ENCODE data around the gene RAB1B. TPM values are rescaled to one million over a fixed set of nuclear protein-coding genes. Genes with fewer than 3 reads are reported as not detected.

Gene RAB1B
- total and polyA plus RNA-seq, 10 of the 15 experiments (the other 5 are each of a cell fraction or from before 2014, with no cell fraction given): 10.4 to 193 (median 96.9) TPM

DNA sequence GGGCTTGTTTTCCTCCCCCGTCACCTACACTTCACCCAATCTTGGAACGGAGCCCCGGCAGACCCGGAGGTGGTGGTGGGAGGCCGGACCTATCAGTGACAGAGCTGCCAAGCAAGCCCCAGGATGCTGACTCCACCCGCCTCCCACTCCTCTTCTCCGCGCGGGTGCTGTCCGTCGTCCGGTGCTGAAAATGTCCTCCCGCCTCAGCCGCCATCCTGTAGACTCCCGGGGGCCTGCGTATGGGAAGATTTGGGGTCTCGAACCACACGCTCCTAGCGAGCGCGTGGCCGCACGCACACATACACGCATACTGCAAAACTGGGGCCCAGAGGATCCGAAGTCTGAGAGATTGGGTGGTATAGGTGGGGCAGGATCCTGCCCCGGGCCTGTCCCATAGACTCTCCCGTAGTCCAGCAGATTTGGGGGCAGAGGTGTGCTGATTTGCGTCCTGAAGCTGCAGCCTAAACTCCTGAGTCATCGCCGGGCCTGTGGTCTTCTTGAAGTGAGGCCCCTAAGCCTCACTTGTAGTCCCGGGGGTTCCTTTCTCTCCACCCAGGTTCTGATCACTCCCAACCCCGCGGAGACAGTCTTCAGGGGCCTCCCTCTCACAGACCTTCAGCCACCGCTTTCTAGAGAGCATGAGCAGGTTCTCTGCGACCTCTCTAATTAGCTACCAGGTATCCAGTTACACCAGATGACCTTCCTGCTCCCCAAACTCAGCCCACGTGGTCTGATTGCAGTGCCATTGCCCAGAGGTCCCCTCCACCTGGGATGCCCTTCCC is 21.3 kb downstream of the RAB1B start (continued):
- TF ChIP-seq, protein P1, sequence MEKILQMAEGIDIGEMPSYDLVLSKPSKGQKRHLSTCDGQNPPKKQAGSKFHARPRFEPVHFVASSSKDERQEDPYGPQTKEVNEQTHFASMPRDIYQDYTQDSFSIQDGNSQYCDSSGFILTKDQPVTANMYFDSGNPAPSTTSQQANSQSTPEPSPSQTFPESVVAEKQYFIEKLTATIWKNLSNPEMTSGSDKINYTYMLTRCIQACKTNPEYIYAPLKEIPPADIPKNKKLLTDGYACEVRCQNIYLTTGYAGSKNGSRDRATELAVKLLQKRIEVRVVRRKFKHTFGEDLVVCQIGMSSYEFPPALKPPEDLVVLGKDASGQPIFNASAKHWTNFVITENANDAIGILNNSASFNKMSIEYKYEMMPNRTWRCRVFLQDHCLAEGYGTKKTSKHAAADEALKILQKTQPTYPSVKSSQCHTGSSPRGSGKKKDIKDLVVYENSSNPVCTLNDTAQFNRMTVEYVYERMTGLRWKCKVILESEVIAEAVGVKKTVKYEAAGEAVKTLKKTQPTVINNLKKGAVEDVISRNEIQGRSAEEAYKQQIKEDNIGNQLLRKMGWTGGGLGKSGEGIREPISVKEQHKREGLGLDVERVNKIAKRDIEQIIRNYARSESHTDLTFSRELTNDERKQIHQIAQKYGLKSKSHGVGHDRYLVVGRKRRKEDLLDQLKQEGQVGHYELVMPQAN (conservative IDR thresholded peaks at IDR 0.05): peak; percentile 97
- TF ChIP-seq, protein P2, sequence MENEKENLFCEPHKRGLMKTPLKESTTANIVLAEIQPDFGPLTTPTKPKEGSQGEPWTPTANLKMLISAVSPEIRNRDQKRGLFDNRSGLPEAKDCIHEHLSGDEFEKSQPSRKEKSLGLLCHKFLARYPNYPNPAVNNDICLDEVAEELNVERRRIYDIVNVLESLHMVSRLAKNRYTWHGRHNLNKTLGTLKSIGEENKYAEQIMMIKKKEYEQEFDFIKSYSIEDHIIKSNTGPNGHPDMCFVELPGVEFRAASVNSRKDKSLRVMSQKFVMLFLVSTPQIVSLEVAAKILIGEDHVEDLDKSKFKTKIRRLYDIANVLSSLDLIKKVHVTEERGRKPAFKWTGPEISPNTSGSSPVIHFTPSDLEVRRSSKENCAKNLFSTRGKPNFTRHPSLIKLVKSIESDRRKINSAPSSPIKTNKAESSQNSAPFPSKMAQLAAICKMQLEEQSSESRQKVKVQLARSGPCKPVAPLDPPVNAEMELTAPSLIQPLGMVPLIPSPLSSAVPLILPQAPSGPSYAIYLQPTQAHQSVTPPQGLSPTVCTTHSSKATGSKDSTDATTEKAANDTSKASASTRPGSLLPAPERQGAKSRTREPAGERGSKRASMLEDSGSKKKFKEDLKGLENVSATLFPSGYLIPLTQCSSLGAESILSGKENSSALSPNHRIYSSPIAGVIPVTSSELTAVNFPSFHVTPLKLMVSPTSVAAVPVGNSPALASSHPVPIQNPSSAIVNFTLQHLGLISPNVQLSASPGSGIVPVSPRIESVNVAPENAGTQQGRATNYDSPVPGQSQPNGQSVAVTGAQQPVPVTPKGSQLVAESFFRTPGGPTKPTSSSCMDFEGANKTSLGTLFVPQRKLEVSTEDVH (IDR thresholded peaks at IDR 0.05; ENCODE audit: low read depth, partially characterized antibody): peak; percentile 51
- TF ChIP-seq SUPT20H (IDR thresholded peaks at IDR 0.05; ENCODE audit: borderline replicate concordance, control insufficient read depth, low read depth, low read length) (no peak), NFIC (IDR thresholded peaks at IDR 0.05; ENCODE audit: low read depth, low read length) (no peak), ZNF207 (IDR thresholded peaks at IDR 0.05; ENCODE audit: borderline replicate concordance) (peak; percentile 78; the same call in 1 of the 2 replicates), NBN (IDR thresholded peaks at IDR 0.05) (peak; percentile 88; the same call in 1 of the 2 replicates), GATAD2B (conservative IDR thresholded peaks at IDR 0.05; ENCODE audit: low read depth) (peak; percentile 20; the same call in 1 of the 2 replicates), EGR1 (IDR thresholded peaks at IDR 0.05; ENCODE audit: borderline replicate concordance in 1 of 2, low read depth in 2 of 2, low read length in 2 of 2) (peak in 1 of 2 experiments; percentile 41; a peak in 1 of 3 replicates), CBFB (IDR thresholded peaks at IDR 0.05; ENCODE audit: low read depth) (no peak), MXI1 (IDR thresholded peaks at IDR 0.05; ENCODE audit: low read depth, low read length) (peak; percentile 96), NR2C1 (IDR thresholded peaks at IDR 0.05) (no peak), MYB (IDR thresholded peaks at IDR 0.05; ENCODE audit: borderline replicate concordance, low read depth, low read length) (no peak), CREB1 (IDR thresholded peaks at IDR 0.05; ENCODE audit: low read depth) (peak; percentile 1; the same call in 1 of the 2 replicates), LARP7 (IDR thresholded peaks at IDR 0.05) (peak; percentile 67; the same call in 1 of the 2 replicates)
- TF ChIP-seq, protein P3, sequence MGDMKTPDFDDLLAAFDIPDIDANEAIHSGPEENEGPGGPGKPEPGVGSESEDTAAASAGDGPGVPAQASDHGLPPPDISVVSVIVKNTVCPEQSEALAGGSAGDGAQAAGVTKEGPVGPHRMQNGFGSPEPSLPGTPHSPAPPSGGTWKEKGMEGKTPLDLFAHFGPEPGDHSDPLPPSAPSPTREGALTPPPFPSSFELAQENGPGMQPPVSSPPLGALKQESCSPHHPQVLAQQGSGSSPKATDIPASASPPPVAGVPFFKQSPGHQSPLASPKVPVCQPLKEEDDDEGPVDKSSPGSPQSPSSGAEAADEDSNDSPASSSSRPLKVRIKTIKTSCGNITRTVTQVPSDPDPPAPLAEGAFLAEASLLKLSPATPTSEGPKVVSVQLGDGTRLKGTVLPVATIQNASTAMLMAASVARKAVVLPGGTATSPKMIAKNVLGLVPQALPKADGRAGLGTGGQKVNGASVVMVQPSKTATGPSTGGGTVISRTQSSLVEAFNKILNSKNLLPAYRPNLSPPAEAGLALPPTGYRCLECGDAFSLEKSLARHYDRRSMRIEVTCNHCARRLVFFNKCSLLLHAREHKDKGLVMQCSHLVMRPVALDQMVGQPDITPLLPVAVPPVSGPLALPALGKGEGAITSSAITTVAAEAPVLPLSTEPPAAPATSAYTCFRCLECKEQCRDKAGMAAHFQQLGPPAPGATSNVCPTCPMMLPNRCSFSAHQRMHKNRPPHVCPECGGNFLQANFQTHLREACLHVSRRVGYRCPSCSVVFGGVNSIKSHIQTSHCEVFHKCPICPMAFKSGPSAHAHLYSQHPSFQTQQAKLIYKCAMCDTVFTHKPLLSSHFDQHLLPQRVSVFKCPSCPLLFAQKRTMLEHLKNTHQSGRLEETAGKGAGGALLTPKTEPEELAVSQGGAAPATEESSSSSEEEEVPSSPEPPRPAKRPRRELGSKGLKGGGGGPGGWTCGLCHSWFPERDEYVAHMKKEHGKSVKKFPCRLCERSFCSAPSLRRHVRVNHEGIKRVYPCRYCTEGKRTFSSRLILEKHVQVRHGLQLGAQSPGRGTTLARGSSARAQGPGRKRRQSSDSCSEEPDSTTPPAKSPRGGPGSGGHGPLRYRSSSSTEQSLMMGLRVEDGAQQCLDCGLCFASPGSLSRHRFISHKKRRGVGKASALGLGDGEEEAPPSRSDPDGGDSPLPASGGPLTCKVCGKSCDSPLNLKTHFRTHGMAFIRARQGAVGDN (IDR thresholded peaks at IDR 0.05): no peak
- TF ChIP-seq, protein P4, sequence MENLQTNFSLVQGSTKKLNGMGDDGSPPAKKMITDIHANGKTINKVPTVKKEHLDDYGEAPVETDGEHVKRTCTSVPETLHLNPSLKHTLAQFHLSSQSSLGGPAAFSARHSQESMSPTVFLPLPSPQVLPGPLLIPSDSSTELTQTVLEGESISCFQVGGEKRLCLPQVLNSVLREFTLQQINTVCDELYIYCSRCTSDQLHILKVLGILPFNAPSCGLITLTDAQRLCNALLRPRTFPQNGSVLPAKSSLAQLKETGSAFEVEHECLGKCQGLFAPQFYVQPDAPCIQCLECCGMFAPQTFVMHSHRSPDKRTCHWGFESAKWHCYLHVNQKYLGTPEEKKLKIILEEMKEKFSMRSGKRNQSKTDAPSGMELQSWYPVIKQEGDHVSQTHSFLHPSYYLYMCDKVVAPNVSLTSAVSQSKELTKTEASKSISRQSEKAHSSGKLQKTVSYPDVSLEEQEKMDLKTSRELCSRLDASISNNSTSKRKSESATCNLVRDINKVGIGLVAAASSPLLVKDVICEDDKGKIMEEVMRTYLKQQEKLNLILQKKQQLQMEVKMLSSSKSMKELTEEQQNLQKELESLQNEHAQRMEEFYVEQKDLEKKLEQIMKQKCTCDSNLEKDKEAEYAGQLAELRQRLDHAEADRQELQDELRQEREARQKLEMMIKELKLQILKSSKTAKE (IDR thresholded peaks at IDR 0.05; ENCODE audit: low read depth, poor library complexity, severe bottlenecking): peak; percentile 43
